Uterus (tissue), 2 donors: ENCODE measurements around the gene CASKIN2.

Source experiments
- CTCF ChIP-seq, 4 experiments: fragments of 200-600 bp in 2 of 4; fragments of 450-650 bp in 2 of 4; sonication (generic) in 2 of 4; IDR thresholded peaks; one replicate each; pipeline ENCODE4 v1.5.1; 2016 to 2019; ENCODE audit warnings: antibody characterized with exemption in 4 of 4, mild to moderate bottlenecking in 2 of 4, moderate library complexity in 1 of 4
- POLR2A ChIP-seq, 2 donors: fragments of 450-650 bp; IDR thresholded peaks; one replicate each; pipeline ENCODE4 v1.6.1; 2016; ENCODE audit warnings: antibody characterized with exemption in 2 of 2, mild to moderate bottlenecking in 1 of 2, moderate library complexity in 1 of 2

GRCh38 chr17:75505640-75506039 is 9.7 kb downstream of the CASKIN2 start:
- TF ChIP-seq CTCF (IDR thresholded peaks at IDR 0.05) (no peak), POLR2A (IDR thresholded peaks at IDR 0.05) (no peak)
